GM12872 (cell line): ENCODE results near the gene ADAMTS6.

Source experiments
- CTCF ChIP-seq: IDR thresholded peaks from 3 replicates; pipeline ENCODE4 v1.5.1; 2011; ENCODE audit warnings: low read depth, mild to moderate bottlenecking, low read length, moderate library complexity; ENCODE audit not compliant: insufficient read depth

The ADAMTS6 gene

DNA sequence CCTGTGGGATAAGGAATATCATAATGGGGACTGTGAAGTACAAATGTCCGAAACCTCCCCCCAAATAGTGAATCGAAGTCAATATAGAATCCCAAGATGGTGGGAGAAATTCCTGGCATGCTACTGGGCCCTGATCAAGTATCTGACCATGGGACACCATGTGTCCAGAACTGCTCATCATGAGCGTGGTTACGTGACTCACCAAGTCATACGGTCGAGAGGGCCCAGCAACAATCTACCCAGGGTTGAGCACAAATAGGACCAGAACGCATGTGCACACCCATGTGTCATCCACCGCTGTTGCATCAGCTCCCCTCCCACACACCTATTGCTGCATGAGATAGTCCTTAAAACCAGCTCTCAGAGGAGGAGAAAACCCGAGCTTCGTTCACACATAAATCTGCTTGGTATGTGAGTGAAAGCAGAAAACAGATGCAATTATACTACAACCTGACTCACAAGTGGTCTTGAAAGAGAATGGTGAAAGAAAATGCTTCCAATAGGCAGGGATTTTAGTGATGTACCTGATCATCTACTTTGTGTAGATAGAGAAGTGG is 359.8 kb downstream of the ADAMTS6 start:
- TF ChIP-seq CTCF = no peak

DNA sequence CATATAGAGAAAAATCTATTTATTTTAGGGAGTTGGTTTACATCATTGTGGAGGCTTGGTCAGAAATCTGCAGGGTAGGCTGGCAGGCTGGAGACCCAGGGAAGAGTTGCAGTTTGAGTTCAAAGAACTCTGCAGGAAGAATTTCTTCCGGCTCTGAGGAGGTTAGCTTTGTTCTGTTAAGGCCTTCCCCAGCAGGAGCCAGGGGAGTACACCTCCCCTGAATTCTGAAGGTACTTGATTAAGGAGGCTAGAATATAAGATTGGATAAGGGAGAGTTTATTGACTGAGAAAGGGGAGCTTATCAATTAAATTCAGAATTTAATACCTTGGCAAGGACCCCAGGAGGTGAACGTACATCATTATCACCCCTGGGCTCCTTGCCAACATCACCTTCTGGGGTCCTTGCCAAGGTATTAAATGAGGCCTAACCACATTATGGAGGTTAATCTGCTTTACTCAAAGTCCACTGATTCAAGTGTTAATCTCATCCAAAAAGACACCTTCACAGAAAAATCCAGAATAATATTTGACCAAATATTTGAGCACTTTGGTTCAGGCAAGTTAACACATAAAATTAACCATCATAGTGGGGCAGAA is 361.3 kb downstream of the ADAMTS6 start:
- no peak for TF ChIP-seq CTCF

- no peak for TF ChIP-seq CTCF
These were observed 364.2 kb downstream of the ADAMTS6 start for GRCh38 chr5:65117525-65117924.

DNA sequence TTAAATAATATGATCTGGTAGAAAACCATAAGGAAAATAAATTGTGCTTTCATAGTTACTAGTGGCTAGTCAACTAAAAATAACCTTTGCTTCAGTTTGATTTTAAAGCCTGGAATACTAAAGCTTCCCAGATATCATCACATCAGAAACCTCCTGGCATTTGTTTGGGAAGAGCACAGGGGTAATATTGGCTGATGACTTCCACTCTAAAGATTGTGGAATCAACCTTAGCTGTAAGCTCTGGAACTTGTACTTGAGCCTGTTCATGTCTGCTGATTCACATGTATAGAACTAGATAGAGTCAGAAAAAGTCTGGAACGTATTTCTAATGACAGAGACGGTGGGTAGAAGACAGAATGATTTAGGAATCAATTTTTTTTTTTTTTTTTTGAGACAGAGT is 367.9 kb downstream of the ADAMTS6 start:
- no peak for TF ChIP-seq CTCF

DNA sequence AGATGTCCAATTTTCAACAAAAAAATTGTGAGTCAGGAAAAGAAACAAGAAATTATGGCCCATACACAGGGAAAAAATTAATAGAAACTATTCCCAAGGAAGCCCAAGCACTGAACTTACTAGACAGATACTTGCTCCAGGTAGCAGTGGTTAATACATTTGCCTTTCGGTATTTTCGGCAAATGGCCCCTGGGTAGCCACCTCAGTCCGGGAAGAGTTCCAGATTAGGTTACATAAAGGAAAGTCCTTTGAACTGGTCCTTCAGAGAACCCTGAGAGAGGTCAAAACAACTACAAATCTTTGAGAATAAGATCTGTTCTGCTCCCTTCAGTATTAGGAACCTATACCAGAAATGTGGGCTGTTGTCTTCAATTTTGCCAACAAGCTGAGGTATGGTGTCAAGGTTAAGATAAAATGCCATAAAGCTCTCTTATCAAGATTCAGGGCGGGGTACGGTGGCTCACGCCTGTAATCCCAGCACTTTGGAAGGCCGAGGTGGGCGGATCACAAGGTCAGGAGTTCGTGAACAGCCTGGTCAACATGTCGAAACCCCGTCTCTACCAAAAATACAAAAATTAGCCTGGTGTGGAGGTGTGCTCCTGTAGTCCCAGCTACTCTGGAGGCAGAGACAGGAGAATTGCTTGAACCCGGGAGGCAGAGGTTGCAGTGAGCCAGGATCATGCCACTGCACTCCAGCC is 369.6 kb downstream of the ADAMTS6 start:
- no peak for TF ChIP-seq CTCF

DNA sequence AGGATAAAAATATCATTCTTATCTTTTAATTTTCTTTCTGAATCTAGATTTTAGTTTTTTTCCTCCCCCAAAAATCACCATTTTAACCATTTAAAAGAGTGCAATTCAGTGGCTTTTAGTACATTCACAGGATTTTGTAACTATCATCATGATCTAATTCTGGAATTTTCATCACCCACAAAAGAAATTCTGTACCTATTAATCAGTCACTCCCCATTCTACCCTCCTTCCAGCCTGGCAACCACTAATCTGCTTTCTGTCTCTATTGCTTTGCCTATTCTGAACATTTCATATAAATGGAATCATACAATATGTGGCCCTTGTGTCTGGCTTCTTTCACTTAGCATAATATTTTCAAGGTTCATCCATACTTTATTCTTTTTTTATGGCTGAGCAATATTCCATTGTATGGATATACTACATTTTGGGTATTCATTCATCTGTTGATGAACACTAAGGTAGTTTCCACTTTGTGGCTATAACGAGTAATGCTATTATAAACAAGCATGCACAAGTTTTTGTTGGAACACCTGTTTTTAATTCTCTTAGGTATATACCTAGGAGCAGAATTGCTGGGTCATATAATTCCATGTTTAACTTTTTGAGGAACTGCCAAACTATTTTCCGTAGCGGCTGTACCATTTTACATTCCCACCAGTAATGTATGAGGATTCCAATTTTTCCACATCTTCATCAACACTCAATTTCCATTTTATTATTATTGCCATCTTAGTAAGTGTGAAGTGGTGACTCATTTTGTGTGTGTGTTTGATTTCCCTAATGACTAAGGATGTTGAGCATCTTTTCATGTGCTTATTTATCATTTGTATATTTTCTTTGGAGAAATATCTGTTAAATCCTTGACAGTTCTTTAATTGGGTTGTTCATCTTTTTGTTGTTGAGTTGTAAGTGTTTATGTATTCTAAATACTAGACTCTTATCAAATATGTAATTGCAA is 372.7 kb downstream of the ADAMTS6 start:
- TF ChIP-seq CTCF = no peak

DNA sequence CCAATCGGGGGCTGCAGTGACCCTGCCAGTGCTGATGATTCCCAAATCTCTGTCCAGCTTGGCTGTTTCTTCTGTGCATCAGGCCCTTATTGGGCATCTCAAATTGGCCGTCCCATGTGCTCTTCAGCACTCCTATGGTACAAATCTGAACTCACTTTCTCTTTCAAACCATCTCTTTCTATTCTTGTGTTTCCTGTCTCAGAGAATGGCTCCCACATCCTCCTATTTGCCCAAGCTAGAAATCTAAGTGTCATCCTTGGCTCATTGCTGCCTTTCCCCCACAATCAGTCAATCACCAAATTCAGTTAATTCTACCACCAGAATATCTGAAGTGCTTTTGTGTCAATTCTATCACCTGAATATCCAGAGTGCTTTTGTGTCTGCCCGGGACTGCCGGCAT is 376.4 kb downstream of the ADAMTS6 start:
- no peak for TF ChIP-seq CTCF
